ENCODE results near the gene IDH2. TPM values are rescaled to one million over a fixed set of nuclear protein-coding genes. Genes with fewer than 3 reads are reported as not detected.

IDH2 gene
- total and polyA plus RNA-seq, 2 of the 4 experiments (the other 2 are of a cell fraction), result 84.9 to 118 TPM

DNA sequence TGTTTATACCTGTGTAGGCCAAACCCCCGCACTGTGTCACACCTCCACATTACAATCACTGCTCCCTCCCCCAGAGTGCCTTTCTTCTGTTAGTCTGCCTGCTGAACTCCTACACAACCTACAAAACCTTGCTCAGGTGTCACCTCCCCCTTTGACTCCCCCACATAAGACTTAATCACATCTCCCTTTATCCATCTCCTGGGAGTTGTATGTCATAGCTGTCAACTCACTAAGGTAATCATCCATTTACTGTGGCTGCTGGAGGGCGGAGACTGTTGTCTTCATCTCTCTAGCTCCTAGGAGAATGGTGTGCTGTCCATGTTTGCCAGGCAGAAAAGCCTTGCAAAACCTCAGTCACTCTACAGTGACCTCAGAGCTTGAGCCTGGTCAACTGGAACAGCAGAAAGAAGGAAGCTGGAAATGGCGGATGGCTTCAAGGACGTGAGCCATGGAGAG is 57.3 kb downstream of the IDH2 start:
- no peak overlapping the region for H3K9ac ChIP-seq (ENCODE audit: low read depth, low read length)
- dilution Hi-C loops (cut with HindIII; ENCODE audit: low sequenced_read_pairs, unreplicated experiment) (no loop called here), intact Hi-C loops (cut with micrococcal nuclease) (no loop called here), in situ Hi-C loops (cut with MboI; ENCODE audit: low sequenced_read_pairs) (no loop called here)
- H4K5ac ChIP-seq (ENCODE audit: low read depth, low read length), result no peak overlapping the region
- no peak overlapping the region for H3K14ac ChIP-seq (replicated peaks; ENCODE audit: low read depth, low read length)
- H2AK5ac ChIP-seq (ENCODE audit: low read depth, low read length), result no peak overlapping the region
- H2AFZ ChIP-seq (replicated peaks; ENCODE audit: low read length, poor library complexity), result no peak overlapping the region
- 100% methylated on average over 3 of the region's 4 CpGs; no CpG with 5 or more reads in 1 of the 2 experiments for WGBS, 2 experiments (ENCODE audit: extremely low coverage in 2 of 2, insufficient read length in 1 of 2)
- H2AK9ac ChIP-seq (replicated peaks; ENCODE audit: low read depth, low read length, poor library complexity), result no peak overlapping the region
- H3K9me1 ChIP-seq (ENCODE audit: insufficient read depth, low read length), result peaks cover 14% of the 10 kb centered on the region; the same call in 1 of the 2 replicates
- H2BK5ac ChIP-seq (ENCODE audit: low read depth, low read length, poor library complexity, severe bottlenecking), result no peak overlapping the region
- BruUV-seq (replicated peaks), result no TSS peak
- H3K4ac ChIP-seq (ENCODE audit: low read depth, low read length), result no peak overlapping the region
- ChIA-PET CTCF (no interaction called here), POLR2A (ENCODE audit: unreplicated experiment) (no interaction called here)
- no peak overlapping the region for H3K4me2 ChIP-seq (ENCODE audit: low read depth, low read length)
- peaks cover 16 to 65% of the 10 kb centered on the region in 2 experiments for H3K79me1 ChIP-seq (ENCODE audit: low read depth in 1 of 2, low read length in 2 of 2)
- no peak overlapping the region for H2BK120ac ChIP-seq (ENCODE audit: low read depth, low read length)
- ATAC-seq (ENCODE audit: low read depth), result no peak
- no peak overlapping the region for H3K18ac ChIP-seq (ENCODE audit: low read depth, low read length)
- no peak for TF ChIP-seq NFE2L2 (IDR thresholded peaks at IDR 0.05; ENCODE audit: low read depth, low read length)
- TF ChIP-seq, protein P1, sequence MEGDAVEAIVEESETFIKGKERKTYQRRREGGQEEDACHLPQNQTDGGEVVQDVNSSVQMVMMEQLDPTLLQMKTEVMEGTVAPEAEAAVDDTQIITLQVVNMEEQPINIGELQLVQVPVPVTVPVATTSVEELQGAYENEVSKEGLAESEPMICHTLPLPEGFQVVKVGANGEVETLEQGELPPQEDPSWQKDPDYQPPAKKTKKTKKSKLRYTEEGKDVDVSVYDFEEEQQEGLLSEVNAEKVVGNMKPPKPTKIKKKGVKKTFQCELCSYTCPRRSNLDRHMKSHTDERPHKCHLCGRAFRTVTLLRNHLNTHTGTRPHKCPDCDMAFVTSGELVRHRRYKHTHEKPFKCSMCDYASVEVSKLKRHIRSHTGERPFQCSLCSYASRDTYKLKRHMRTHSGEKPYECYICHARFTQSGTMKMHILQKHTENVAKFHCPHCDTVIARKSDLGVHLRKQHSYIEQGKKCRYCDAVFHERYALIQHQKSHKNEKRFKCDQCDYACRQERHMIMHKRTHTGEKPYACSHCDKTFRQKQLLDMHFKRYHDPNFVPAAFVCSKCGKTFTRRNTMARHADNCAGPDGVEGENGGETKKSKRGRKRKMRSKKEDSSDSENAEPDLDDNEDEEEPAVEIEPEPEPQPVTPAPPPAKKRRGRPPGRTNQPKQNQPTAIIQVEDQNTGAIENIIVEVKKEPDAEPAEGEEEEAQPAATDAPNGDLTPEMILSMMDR (conservative IDR thresholded peaks at IDR 0.05; ENCODE audit: low read depth, low read length), result no peak
- TF ChIP-seq, protein P2, sequence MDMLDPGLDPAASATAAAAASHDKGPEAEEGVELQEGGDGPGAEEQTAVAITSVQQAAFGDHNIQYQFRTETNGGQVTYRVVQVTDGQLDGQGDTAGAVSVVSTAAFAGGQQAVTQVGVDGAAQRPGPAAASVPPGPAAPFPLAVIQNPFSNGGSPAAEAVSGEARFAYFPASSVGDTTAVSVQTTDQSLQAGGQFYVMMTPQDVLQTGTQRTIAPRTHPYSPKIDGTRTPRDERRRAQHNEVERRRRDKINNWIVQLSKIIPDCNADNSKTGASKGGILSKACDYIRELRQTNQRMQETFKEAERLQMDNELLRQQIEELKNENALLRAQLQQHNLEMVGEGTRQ (IDR thresholded peaks at IDR 0.05; ENCODE audit: low read depth, low read length), result no peak
- TF ChIP-seq RCOR1 (IDR thresholded peaks at IDR 0.05; ENCODE audit: insufficient replicate concordance, low read length), result no peak
- no peak for TF ChIP-seq BHLHE40 (IDR thresholded peaks at IDR 0.05; ENCODE audit: low read depth, low read length)
- no peak for TF ChIP-seq MAFK (IDR thresholded peaks at IDR 0.05; ENCODE audit: low read depth, low read length)
- TF ChIP-seq, protein P3, sequence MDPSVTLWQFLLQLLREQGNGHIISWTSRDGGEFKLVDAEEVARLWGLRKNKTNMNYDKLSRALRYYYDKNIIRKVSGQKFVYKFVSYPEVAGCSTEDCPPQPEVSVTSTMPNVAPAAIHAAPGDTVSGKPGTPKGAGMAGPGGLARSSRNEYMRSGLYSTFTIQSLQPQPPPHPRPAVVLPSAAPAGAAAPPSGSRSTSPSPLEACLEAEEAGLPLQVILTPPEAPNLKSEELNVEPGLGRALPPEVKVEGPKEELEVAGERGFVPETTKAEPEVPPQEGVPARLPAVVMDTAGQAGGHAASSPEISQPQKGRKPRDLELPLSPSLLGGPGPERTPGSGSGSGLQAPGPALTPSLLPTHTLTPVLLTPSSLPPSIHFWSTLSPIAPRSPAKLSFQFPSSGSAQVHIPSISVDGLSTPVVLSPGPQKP (IDR thresholded peaks at IDR 0.05; ENCODE audit: borderline replicate concordance, low read depth, low read length), result no peak
- TF ChIP-seq RAD21 (IDR thresholded peaks at IDR 0.05; ENCODE audit: low read length), result no peak
- peaks cover 29% of the 10 kb centered on the region for H4K20me1 ChIP-seq (ENCODE audit: insufficient read depth, low read length)
- no peak overlapping the region for H2BK15ac ChIP-seq (ENCODE audit: low read depth, low read length)
- no peak overlapping the region for H3K23ac ChIP-seq (ENCODE audit: low read depth, low read length)
- no peak overlapping the region for H4K91ac ChIP-seq (ENCODE audit: insufficient read depth, low read depth, low read length)
- no peaks in the 10 kb centered on the region for H3K27me3 ChIP-seq (ENCODE audit: control insufficient read depth, insufficient read depth, low read length)
- no peaks in the 10 kb centered on the region for H3K9me3 ChIP-seq (ENCODE audit: control insufficient read depth, insufficient read depth, low read length)
- H3K4me1 ChIP-seq (ENCODE audit: control insufficient read depth, insufficient read depth, low read length), result peaks cover 6% of the 10 kb centered on the region
- H2BK20ac ChIP-seq (ENCODE audit: low read depth, low read length), result no peak overlapping the region
- no peak overlapping the region for H3K56ac ChIP-seq (ENCODE audit: extremely low read depth, insufficient read depth, low read length)
- no peak for DNase-seq
- H4K8ac ChIP-seq (ENCODE audit: low read depth in 2 of 2, low read length in 2 of 2), result no peak overlapping the region
- no peak overlapping the region for H3K4me3 ChIP-seq (ENCODE audit: insufficient read depth, low read depth, low read length)
- H3K36me3 ChIP-seq (ENCODE audit: control insufficient read depth, insufficient read depth, low read length), result no peaks in the 10 kb centered on the region
- H3K27ac ChIP-seq (ENCODE audit: insufficient read depth, low read length), result no peak overlapping the region
